HUES64 (cell line): Measurements from ENCODE around the gene PLCG2.

ENCODE experiments used
- H3K27ac ChIP-seq: 2 replicates; pipeline ENCODE4 v1.7.0; 2013; ENCODE audit warnings: low read depth, low read length, inconsistent platforms
- H3K27me3 ChIP-seq: 2 replicates; pipeline ENCODE4 v1.6.1; 2013; ENCODE audit warnings: mild to moderate bottlenecking, low read length; ENCODE audit not compliant: insufficient read depth
- H3K36me3 ChIP-seq: 2 replicates; pipeline ENCODE4 v1.6.1; 2013; ENCODE audit warnings: mild to moderate bottlenecking, low read length; ENCODE audit not compliant: insufficient read depth
- H3K4me1 ChIP-seq: 2 replicates; pipeline ENCODE4 v1.6.1; 2013; ENCODE audit warnings: mild to moderate bottlenecking, low read length, moderate library complexity; ENCODE audit not compliant: insufficient read depth
- H3K4me3 ChIP-seq: 2 replicates; pipeline ENCODE4 v1.5.1; 2013; ENCODE audit warnings: mild to moderate bottlenecking, low read length, moderate library complexity
- H3K9ac ChIP-seq: 2 replicates; pipeline ENCODE4 v1.6.1; 2013; ENCODE audit warnings: mild to moderate bottlenecking, low read depth, low read length
- H3K9me3 ChIP-seq: 2 replicates; pipeline ENCODE4 v1.6.1; 2013; ENCODE audit warnings: low read depth, low read length; ENCODE audit not compliant: insufficient read depth
- WGBS: fragments of 150-250, 120-280 bp; methylation state at CpG from one replicate; pipeline ENCODE4 v1.1.7; 2013; ENCODE audit warnings: missing lambda C conversion rate; 5-methylcytosine and 5-hydroxymethylcytosine counted together

The PLCG2 gene

DNA sequence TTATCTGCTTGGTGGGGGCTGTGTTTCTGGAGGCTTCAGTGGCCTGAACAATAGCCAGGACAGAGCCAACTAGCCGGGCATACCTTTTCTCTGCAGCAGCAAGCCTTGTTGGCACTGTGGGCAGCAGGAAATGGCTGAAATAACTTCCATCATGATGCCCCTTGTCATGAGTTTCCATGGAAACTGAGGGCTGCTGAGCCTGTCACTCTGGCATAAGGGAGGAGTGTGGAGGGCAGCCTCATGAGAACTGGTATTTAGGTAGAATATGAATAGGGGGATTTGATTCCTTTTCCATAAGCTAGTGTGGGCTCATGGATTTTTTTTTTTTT, 39.4 kb downstream of the PLCG2 start:
- H3K9ac ChIP-seq: no peak overlapping the region
- no peak overlapping the region for H3K27ac ChIP-seq
- H3K27me3 ChIP-seq: no peaks in the 10 kb centered on the region
- 89% methylated on average over 1 of the region's 1 CpG for WGBS
- H3K9me3 ChIP-seq: no peaks in the 10 kb centered on the region
- H3K4me1 ChIP-seq: peaks cover 25% of the 10 kb centered on the region
- H3K4me3 ChIP-seq: no peak overlapping the region
- H3K36me3 ChIP-seq: no peaks in the 10 kb centered on the region

DNA sequence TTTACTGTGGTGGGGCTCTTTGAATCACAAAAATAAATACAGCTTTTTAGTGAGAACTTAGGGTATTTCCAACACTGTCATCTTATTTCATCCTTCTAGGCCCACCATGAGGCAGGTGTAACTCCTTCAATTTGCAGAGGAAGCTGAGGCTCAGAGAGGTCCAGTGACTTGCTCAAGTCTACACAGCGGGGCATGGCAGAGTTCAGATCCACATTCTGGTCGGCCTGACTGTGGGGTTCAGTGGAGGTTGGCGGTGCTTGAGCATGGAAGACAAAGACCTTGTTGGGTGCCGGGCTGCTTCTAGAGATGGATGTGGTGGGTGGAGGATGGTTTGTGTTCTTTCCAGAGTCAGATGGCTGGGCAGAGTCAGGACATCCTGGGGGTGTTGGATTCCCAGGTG, 39.8 kb downstream of the PLCG2 start:
- 92% methylated on average over 4 of the region's 4 CpGs for WGBS
- Histone ChIP-seq H3K27me3 (no peaks in the 10 kb centered on the region), H3K9me3 (no peaks in the 10 kb centered on the region), H3K4me3 (no peak overlapping the region), H3K36me3 (no peaks in the 10 kb centered on the region), H3K4me1 (peaks cover 25% of the 10 kb centered on the region), H3K9ac (no peak overlapping the region), H3K27ac (no peak overlapping the region)

- Histone ChIP-seq H3K36me3 (no peaks in the 10 kb centered on the region), H3K9me3 (no peaks in the 10 kb centered on the region), H3K27me3 (no peaks in the 10 kb centered on the region), H3K9ac (no peak overlapping the region), H3K4me3 (no peak overlapping the region), H3K27ac (no peak overlapping the region), H3K4me1 (peaks cover 17% of the 10 kb centered on the region)
- 84% methylated on average over 9 of the region's 10 CpGs for WGBS
These were observed 42.5 kb downstream of the PLCG2 start for GRCh38 chr16:81821436-81822128.

DNA sequence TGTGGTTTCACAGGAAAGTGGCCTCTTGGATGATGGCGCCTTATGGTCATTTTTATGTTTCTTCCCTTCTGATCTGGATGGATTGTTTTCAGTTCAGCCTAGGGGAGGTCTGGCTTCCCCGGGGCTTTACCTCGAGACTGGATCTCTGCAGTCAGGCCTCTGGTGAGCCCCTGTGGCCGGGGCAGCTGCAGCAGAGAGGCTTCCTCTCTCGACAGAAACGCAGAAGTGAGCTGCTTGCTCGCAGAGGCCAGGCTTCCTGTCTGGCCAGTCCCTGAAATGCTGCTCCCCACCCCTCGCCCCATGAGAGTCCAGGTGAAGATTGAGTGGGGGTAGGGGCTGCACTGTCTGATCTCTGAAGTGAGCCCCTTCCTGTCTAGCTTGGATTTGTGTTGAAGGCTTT, 44.0 kb downstream of the PLCG2 start:
- Histone ChIP-seq H3K9ac (0 out of 2 replicates have a peak overlapping the region, but pooled peaks have one; percentile 30), H3K27ac (0 out of 2 replicates have a peak overlapping the region, but pooled peaks have one; percentile 10), H3K36me3 (no peaks in the 10 kb centered on the region), H3K4me3 (no peak overlapping the region), H3K27me3 (no peaks in the 10 kb centered on the region), H3K4me1 (peaks cover 17% of the 10 kb centered on the region), H3K9me3 (no peaks in the 10 kb centered on the region)
- WGBS: 71% methylated on average over 8 of the region's 8 CpGs

DNA sequence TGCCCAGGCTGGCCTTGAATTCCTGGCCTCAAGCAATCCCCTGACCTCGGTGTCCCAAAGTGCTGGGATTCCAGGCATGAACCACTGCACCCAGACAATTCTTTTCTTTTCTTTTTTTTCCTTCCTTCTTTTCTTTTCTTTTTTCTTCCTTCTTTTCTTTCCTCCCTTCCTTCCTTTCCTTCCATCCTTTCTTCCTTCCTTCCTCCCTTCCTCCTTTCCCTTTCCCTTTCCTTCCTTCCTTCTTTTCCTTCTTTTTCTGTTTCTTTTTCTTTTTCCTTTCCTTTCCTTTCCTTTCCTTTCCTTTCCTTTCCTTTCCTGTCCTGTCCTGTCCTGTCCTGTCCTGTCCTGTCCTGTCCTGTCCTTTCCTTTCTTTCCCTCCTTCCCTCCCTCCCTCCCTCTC, 44.6 kb downstream of the PLCG2 start:
- H3K4me3 ChIP-seq: no peak overlapping the region

DNA sequence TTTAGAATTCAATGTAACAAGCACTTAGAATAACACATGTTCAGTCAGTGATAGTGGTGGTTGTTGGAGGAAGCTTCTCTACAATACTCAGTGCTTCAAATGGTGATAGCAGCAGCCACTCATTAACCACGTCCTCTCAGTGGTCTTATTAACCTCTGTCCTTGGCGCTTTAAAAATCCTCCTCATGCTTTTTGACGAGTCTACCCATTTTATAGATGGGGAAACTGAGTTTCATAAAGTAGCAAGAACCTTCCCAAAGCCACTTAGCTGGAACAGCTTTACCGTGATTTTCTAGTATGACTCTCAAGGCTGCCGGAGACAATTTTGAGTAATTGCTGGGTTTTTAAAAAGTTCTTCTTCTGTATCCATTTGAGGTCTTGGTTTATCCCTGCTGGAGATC, 47.4 kb downstream of the PLCG2 start:
- Histone ChIP-seq H3K9ac (no peak overlapping the region), H3K4me3 (no peak overlapping the region), H3K36me3 (no peaks in the 10 kb centered on the region), H3K27ac (no peak overlapping the region), H3K27me3 (no peaks in the 10 kb centered on the region), H3K9me3 (no peaks in the 10 kb centered on the region), H3K4me1 (peaks cover 12% of the 10 kb centered on the region)
- 97% methylated on average over 5 of the region's 5 CpGs for WGBS

More for the DNA sequence above, 44.6 kb downstream of the PLCG2 start:
- peaks cover 17% of the 10 kb centered on the region for H3K4me1 ChIP-seq
- H3K27ac ChIP-seq: no peak overlapping the region
- no peaks in the 10 kb centered on the region for H3K9me3 ChIP-seq
- WGBS: 89% methylated on average over 1 of the region's 1 CpG
- no peaks in the 10 kb centered on the region for H3K27me3 ChIP-seq
- H3K36me3 ChIP-seq: no peaks in the 10 kb centered on the region
- no peak overlapping the region for H3K9ac ChIP-seq

GRCh38 chr16:81830845-81831540, 51.9 kb downstream of the PLCG2 start:
- WGBS: 77% methylated on average over 9 of the region's 9 CpGs
- H3K27me3 ChIP-seq: no peaks in the 10 kb centered on the region
- H3K27ac ChIP-seq: no peak overlapping the region

GRCh38 chr16:81831722-81832126, 52.6 kb downstream of the PLCG2 start:
- Histone ChIP-seq H3K36me3 (no peaks in the 10 kb centered on the region), H3K4me1 (no peaks in the 10 kb centered on the region; the same call in 1 of the 2 replicates), H3K27ac (no peak overlapping the region), H3K9ac (no peak overlapping the region), H3K27me3 (no peaks in the 10 kb centered on the region), H3K9me3 (no peaks in the 10 kb centered on the region), H3K4me3 (no peak overlapping the region)
- WGBS: 71% methylated on average over 8 of the region's 8 CpGs

More at GRCh38 chr16:81830845-81831540, 51.9 kb downstream of the PLCG2 start:
- H3K9me3 ChIP-seq: no peaks in the 10 kb centered on the region
- no peaks in the 10 kb centered on the region for H3K4me1 ChIP-seq
- no peaks in the 10 kb centered on the region for H3K36me3 ChIP-seq
- no peak overlapping the region for H3K9ac ChIP-seq
- no peak overlapping the region for H3K4me3 ChIP-seq

GRCh38 chr16:81832801-81833547, 53.9 kb downstream of the PLCG2 start:
- H3K4me3 ChIP-seq: no peak overlapping the region
- no peaks in the 10 kb centered on the region; the same call in 1 of the 2 replicates for H3K4me1 ChIP-seq
- no peak overlapping the region for H3K27ac ChIP-seq
- 94% methylated on average over 12 of the region's 12 CpGs for WGBS
- no peaks in the 10 kb centered on the region for H3K9me3 ChIP-seq
- H3K9ac ChIP-seq: no peak overlapping the region
- no peaks in the 10 kb centered on the region for H3K36me3 ChIP-seq
- H3K27me3 ChIP-seq: no peaks in the 10 kb centered on the region

GRCh38 chr16:81833751-81834150, 54.7 kb downstream of the PLCG2 start:
- 91% methylated on average over 10 of the region's 10 CpGs for WGBS
- Histone ChIP-seq H3K27me3 (no peaks in the 10 kb centered on the region), H3K27ac (no peak overlapping the region), H3K4me3 (no peak overlapping the region), H3K9me3 (no peaks in the 10 kb centered on the region), H3K36me3 (no peaks in the 10 kb centered on the region), H3K9ac (no peak overlapping the region), H3K4me1 (no peaks in the 10 kb centered on the region; the same call in 1 of the 2 replicates)

GRCh38 chr16:81834868-81835267, 55.8 kb downstream of the PLCG2 start:
- Histone ChIP-seq H3K9me3 (no peaks in the 10 kb centered on the region), H3K27ac (no peak overlapping the region), H3K36me3 (no peaks in the 10 kb centered on the region), H3K9ac (no peak overlapping the region), H3K4me1 (no peaks in the 10 kb centered on the region; the same call in 1 of the 2 replicates), H3K27me3 (no peaks in the 10 kb centered on the region), H3K4me3 (no peak overlapping the region)
- 100% methylated on average over 2 of the region's 2 CpGs for WGBS
